SKM-1 (cell line): ENCODE measurements around the gene CD63.

Experiments
- DNase-seq: peaks from one replicate; lab custom pipeline; 2025; ENCODE audit not compliant: unreplicated experiment; lab: John Stamatoyannopoulos, UW

CD63 gene

DNA sequence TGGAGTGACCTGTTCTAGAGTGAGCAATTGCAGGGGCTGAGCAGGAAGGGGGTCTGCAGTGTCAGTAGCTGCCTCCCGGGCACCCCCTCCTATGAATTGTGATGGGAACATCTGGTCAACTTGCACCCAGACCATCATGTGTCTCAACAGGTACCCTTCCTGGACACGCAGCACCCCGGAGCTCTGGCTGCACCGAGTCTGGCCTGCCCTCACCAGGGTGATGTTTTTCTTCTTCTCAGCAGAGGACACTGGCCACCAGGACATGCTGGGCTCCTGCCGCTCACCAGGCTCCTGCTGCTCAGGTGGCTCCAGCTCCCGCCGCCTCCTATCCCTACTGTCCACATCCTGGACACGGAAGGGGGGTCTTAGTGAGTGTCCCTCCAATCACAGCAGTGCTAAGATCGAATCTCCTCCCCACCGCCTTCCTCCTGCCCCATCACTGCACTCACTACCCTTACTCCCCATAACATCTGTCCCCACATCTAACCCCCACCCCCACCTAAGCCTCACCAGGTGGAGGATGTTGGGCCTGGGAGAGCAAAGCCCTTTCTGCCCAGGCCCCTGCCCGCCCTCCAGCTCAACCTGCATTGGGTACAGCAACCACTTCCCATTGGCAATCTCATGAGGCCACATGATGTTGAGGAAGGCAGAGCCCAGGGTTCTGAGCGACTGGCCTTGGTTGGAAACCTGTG lies 36.0 kb downstream of the CD63 start:
- no peak for DNase-seq

DNA sequence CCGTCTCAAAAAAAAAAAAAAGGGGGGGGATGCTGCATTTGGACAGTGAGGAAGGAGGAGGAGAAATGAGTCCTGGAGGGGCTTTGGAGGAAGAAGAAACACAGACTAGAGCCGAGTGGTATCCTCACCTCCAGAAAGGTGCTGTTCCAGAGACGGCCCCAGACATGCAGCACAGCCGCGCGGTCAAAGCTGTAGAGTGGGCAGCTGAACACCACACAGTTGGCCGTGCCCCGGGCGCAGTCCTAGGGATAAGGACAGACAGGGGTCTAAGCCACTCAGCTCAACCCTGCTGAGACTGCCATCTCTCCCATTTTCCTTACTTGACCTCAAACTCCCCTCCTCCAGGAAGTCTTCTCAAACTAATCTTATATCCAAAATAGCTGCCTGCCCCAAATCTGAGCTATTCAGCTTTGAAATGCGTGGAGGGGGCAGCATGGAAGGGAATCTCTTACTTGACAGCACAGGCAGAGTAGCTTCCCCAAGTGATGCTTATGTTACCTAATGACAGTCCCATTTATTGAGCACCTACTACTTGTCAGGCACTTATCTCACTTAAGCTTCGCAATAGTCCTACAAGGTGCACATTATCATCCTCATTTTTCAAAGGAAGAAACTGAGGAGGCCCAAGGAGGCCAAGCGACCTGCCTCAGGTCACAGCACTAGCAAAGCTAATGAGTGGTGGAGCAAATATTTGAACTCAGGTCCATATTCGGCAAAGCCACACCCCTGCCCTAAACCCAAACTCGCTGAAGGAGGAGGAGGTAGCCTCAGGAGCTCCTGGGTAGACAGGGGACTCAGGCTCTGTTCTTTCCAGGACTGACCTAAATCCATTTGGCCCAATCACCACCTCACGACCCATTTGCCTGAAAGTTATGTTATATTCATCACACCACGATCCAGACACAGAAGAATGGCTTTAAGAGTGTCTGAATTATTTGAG lies 39.8 kb downstream of the CD63 start:
- no peak for DNase-seq

GRCh38 chr12:55687746-55688145 lies 41.1 kb downstream of the CD63 start:
- no peak for DNase-seq

DNA sequence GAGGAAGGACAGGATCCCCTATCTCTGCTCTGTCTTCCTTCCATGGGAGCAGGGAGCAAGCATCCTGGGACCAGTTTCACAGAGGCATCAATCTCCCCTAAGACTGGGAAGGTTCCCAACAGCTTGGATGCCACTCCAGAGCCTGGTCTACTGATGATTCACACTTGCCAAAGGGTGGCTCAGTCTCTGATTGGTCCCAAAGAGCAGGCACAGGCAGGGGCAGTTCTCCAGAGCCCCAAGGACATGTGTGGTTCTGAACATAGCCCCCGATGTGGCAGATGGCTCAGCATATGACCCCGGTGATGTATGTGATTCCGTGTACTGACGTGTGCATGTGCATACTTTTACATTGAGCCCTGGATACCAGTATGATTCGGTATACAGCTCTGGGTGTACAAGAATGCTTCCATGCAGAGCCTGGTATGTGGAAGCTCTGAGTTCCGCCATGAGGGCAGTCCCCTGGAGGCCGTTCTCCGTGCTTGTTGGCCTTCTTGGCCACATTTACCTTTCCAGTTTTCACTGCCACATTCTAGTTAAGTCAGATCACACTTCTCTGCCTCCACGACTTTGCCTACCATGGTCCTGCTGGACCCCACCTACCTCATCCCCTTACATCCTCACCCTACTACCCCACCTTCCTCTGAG lies 42.3 kb downstream of the CD63 start:
- DNase-seq: no peak

GRCh38 chr12:55685671-55686070 lies 43.1 kb downstream of the CD63 start:
- no peak for DNase-seq

DNA sequence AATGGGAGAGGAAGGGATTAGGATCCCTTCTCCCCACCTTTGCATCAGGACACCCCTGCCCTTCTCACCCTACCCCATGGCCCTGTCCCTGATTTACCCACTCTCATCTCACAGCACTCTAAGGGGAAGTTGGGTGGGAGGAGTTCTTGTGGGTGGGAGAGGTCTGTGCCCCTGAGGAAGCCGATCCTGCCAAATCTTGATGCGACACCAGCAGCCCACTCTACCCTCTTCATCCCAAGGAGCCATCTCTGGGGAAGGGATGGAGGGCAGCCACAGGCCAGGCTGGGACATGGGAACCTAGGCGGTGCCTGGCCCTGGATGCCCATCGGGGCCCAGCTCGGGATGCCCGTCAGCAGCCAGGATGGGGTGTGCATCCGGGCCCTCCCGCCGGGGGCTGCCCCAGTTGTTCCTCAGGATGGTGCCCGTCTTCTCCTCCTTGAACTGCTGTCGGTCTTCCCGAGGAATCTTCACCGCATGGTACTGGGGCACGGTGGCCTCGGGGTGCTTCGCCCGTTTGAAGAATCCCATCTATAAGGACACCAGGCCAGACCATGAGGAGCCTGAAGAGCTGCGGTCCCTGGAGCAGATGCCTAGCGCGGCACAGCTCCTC lies 43.9 kb downstream of the CD63 start:
- no peak for DNase-seq

DNA sequence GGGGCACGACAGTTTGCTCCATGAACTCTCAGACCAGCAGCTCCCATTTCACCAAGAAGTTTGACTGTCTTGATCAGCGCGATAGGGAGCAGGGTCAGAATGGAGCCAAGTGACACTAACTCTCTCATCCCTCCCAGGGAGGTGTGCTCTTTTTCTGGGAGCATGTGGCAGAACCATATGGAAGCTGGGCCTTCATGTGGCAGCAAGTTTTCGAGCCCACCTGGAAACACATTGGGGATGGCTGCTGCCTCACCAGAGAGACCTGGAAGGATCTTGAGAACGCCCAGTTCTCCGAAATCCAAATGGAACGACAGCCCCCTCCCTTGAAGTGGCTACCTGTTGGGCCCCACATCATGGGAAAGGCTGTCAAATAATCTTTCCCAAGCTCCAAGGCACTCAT lies 45.1 kb downstream of the CD63 start:
- no peak for DNase-seq

DNA sequence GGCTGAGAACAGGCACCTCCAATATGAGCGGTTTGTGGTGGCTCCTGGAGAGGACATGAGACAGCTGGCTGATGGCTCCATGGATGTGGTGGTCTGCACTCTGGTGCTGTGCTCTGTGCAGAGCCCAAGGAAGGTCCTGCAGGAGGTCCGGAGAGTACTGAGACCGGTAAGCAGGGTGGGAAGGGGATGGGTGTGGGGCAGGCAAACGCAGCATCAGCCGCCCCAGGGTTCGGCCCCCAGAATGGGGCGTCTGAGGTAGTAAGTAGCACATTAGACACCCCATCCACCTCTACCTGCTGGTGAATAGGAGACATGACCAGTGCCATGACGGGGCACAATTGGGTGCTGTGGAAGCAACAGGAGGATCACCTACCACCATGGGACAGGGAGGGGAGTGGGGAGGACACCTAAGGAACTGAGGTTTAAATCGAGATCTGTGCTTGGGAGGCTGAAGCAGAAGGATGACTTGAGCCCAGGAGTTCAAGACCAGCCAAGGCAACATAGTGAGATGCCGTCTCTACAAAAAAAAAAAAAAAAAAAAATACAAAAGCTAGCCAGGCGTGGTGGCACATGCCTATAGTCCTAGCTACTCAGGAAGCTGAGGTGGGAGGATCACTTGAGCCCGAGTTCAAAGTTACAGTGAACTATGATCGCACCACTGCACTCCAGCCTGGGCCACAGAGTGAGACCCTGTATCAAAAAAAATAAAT lies 46.6 kb downstream of the CD63 start:
- no peak for DNase-seq

DNA sequence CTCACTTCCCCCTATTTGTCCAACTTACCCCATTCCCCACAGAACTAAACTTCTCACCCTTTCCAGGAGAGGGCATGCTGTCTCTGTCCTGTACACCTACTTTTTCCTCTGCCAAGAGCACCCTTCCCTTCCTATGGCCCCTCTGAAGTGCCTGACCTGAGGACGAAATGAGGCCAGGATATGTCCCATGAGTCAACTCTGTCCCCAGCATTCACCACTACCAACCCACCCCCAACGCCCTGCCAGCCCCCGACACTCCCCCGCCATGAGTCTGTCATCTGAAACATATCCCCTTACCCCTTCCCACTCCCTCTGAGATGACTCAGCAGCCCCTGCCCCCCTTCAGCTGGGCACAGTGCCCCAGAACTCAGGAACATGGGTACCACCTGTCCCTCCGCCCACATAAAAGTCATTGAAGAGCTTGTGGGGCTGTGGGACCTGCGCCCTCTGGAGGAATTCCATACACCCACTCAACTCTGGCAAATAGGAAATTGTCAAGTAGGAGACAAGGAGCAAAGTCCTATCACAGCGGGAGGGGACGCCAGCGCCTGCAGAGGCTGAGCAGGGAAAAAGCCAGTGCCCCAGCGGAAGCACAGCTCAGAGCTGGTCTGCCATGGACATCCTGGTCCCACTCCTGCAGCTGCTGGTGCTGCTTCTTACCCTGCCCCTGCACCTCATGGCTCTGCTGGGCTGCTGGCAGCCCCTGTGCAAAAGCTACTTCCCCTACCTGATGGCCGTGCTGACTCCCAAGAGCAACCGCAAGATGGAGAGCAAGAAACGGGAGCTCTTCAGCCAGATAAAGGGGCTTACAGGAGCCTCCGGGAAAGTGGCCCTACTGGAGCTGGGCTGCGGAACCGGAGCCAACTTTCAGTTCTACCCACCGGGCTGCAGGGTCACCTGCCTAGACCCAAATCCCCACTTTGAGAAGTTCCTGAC lies 47.4 kb downstream of the CD63 start:
- DNase-seq: peak; percentile 7

- no peak for DNase-seq
Measured at GRCh38 chr12:55679691-55680090, 49.1 kb downstream of the CD63 start.

DNA sequence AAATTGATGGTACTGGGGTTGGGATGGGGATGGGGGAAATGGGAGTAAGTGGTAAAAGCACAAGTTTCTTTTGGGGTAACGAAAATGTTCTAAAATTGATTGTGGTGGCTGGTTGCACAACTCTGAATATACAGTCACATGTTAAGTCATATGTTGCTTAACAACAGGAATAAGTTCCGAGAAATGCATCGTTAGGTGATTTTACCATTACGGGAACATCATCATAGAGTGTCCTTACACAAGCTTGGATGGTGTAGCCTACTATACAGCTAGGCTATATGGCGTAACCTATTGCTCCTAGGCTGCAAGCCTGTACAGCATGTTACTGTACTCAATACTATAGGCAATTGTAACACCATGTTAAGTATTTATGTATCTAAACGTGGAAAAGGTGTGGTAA lies 52.1 kb downstream of the CD63 start:
- DNase-seq: no peak

DNA sequence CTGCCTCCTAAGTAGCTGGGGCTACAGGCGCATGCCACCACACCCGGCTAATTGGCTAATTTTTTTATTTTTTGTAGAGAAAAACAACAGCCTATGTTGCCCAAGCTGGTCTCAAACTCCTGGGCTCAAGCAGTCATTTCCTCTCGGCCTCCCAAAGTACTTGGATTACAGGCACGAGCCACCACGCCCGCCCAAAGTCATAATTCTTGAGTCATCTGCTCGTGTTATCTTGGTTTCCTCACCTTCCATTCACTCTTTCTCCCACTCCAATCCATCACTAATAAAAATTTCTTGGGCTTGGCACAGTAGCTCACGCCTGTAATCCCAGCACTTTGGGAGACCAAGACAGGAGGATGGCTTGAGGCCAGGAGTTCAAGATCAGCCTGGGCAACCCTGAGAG lies 53.1 kb downstream of the CD63 start:
- no peak for DNase-seq
